GM23338 (cell line): ENCODE data around the gene SDR39U1. TPM values are rescaled to one million over a fixed set of nuclear protein-coding genes. Genes with fewer than 3 reads are reported as not detected.

Experiments
- ATAC-seq: fragments of 200-7000 bp; cut with Tn5 transposase; 3 replicates; pipeline ENCODE4 v1.9.1; 2020
- DNase-seq: peaks from one replicate; pipeline ENCODE4 v3.0.0-alpha.2; 2015; ENCODE audit warnings: low spot score
- H2AFZ ChIP-seq: fragments of 200-600 bp; sonication (generic); 2 replicates; pipeline ENCODE4 v1.8.0; 2016; ENCODE audit warnings: antibody characterized with exemption, mild to moderate bottlenecking, moderate library complexity
- H3F3A ChIP-seq: fragments of 200-600 bp; sonication (generic); replicated peaks from 2 replicates; pipeline ENCODE4 v1.8.0; 2017; ENCODE audit warnings: antibody characterized with exemption, mixed run types, low read depth
- H3K27ac ChIP-seq: fragments of 200-600 bp; sonication (generic); 2 replicates; pipeline ENCODE4 v1.6.1; 2016; ENCODE audit warnings: low read depth
- H3K27me3 ChIP-seq: fragments of 200-600 bp; sonication (generic); 2 replicates; pipeline ENCODE4 v1.8.0; 2016; ENCODE audit warnings: mild to moderate bottlenecking, mixed run types, moderate library complexity; ENCODE audit not compliant: insufficient read depth
- H3K36me3 ChIP-seq: fragments of 200-600 bp; sonication (generic); 2 replicates; pipeline ENCODE4 v1.8.0; 2016; ENCODE audit warnings: mild to moderate bottlenecking; ENCODE audit not compliant: insufficient read depth
- H3K4me1 ChIP-seq: fragments of 200-600 bp; sonication (generic); 2 replicates; pipeline ENCODE4 v1.8.0; 2016; ENCODE audit warnings: mild to moderate bottlenecking, moderate library complexity; ENCODE audit not compliant: insufficient read depth
- H3K4me2 ChIP-seq: fragments of 200-600 bp; sonication (generic); 2 replicates; pipeline ENCODE4 v1.7.1; 2017; ENCODE audit warnings: mixed run types
- H3K4me3 ChIP-seq: fragments of 200-600 bp; sonication (generic); 2 replicates; pipeline ENCODE4 v1.6.1; 2016; ENCODE audit warnings: mixed run types
- H3K79me2 ChIP-seq: fragments of 200-600 bp; sonication (generic); replicated peaks from 2 replicates; pipeline ENCODE4 v1.8.0; 2017; ENCODE audit warnings: mild to moderate bottlenecking; ENCODE audit not compliant: insufficient read depth
- H3K9me2 ChIP-seq: fragments of 200-600 bp; sonication (generic); 2 replicates; pipeline ENCODE4 v1.8.0; 2017; ENCODE audit not compliant: insufficient read depth
- H4K20me1 ChIP-seq: fragments of 200-600 bp; sonication (generic); replicated peaks from 2 replicates; pipeline ENCODE4 v1.8.0; 2017; ENCODE audit warnings: mild to moderate bottlenecking; ENCODE audit not compliant: insufficient read depth
- H3K27ac Mint-ChIP-seq: 2 replicates; pipeline ENCODE4 v1.8.0; 2020; ENCODE audit warnings: inconsistent platforms, mild to moderate bottlenecking, moderate library complexity, mixed read lengths
- H3K27me3 Mint-ChIP-seq: 3 replicates; pipeline ENCODE4 v1.8.0; 2022; ENCODE audit warnings: low read depth, mild to moderate bottlenecking, moderate library complexity, mixed read lengths, inconsistent platforms; ENCODE audit not compliant: insufficient read depth, poor library complexity
- H3K36me3 Mint-ChIP-seq: 3 replicates; pipeline ENCODE4 v1.8.0; 2021; ENCODE audit warnings: low read depth, mild to moderate bottlenecking, inconsistent platforms, moderate library complexity, mixed read lengths
- H3K4me1 Mint-ChIP-seq: 3 replicates; pipeline ENCODE4 v1.8.0; 2020; ENCODE audit warnings: mild to moderate bottlenecking, inconsistent platforms, mixed read lengths
- H3K4me3 Mint-ChIP-seq: 3 replicates; pipeline ENCODE4 v1.8.0; 2021; ENCODE audit warnings: moderate library complexity, mild to moderate bottlenecking, inconsistent platforms, mixed read lengths
- H3K9me3 Mint-ChIP-seq: 3 replicates; pipeline ENCODE4 v1.8.0; 2020; ENCODE audit warnings: moderate library complexity, mild to moderate bottlenecking, inconsistent platforms, mixed read lengths
- CREB1 ChIP-seq: fragments of 250-450 bp; sonication (Bioruptor Pico); IDR thresholded peaks from 2 replicates; pipeline ENCODE4 v1.5.0; 2020; ENCODE audit warnings: low read depth, mild to moderate bottlenecking, moderate library complexity
- CTCF ChIP-seq, 2 experiments: fragments of 200-600 bp in 1 of 2; sonication (generic) in 1 of 2; conservative IDR thresholded peaks; 2 replicates each; pipeline versions ENCODE4 v1.5.1 to v1.6.1; 2016 to 2017; ENCODE audit warnings: antibody characterized with exemption in 2 of 2, low read depth in 2 of 2, mild to moderate bottlenecking in 2 of 2, moderate library complexity in 1 of 2
- EZH2 ChIP-seq: fragments of 200-600 bp; sonication (generic); IDR thresholded peaks from one replicate; pipeline ENCODE4 v1.8.0; 2017; ENCODE audit warnings: antibody characterized with exemption, mild to moderate bottlenecking, low read depth; ENCODE audit not compliant: unreplicated experiment
- EZH2phosphoT487 ChIP-seq: fragments of 200-600 bp; sonication (generic); IDR thresholded peaks from one replicate; pipeline ENCODE4 v1.8.1; 2018; ENCODE audit warnings: antibody characterized with exemption; ENCODE audit not compliant: unreplicated experiment
- JUNB ChIP-seq: IDR thresholded peaks from one replicate; pipeline ENCODE4 v1.6.1; 2016; ENCODE audit warnings: antibody characterized with exemption; ENCODE audit not compliant: unreplicated experiment
- NANOG ChIP-seq: IDR thresholded peaks from 2 replicates; pipeline ENCODE4 v1.6.1; 2016; ENCODE audit warnings: antibody characterized with exemption, borderline replicate concordance
- POLR2AphosphoS5 ChIP-seq: IDR thresholded peaks from 2 replicates; pipeline ENCODE4 v1.6.1; 2016; ENCODE audit warnings: antibody characterized with exemption, low read depth
- STAT1 ChIP-seq: IDR thresholded peaks from one replicate; pipeline ENCODE4 v1.6.1; 2016; ENCODE audit warnings: antibody characterized with exemption; ENCODE audit not compliant: unreplicated experiment
- ZNF114 ChIP-seq: fragments of 250-450 bp; sonication (Bioruptor Pico); IDR thresholded peaks from 2 replicates; pipeline ENCODE4 v1.5.0; 2020; ENCODE audit warnings: mild to moderate bottlenecking, moderate library complexity
- ZNF331 ChIP-seq: fragments of 250-450 bp; sonication (Bioruptor Pico); IDR thresholded peaks from 2 replicates; pipeline ENCODE4 v1.5.0; 2020; ENCODE audit warnings: low read depth, mild to moderate bottlenecking, moderate library complexity
- polyA plus RNA-seq: library from polyadenylated mRNA; unstranded; fragments of >200 nt; fragmentation: Nextera tagmentation; extraction: Ambion mirVana; gene quantifications from 2 replicates; pipeline ENCODE4 v1.2.1, GENCODE V29; 2016
- total RNA-seq: library from RNA; depleted of rRNA; stranded (reverse); fragments of >200 nt; shearing (Covaris generic); gene quantifications from 2 replicates; pipeline ENCODE4 v1.2.3, GENCODE V29; 2014
- TF ChIP-seq, protein P1 (sequence below): IDR thresholded peaks from 2 replicates; pipeline ENCODE4 v1.6.1; 2016; ENCODE audit warnings: antibody characterized with exemption
- TF ChIP-seq, protein P2 (sequence below): IDR thresholded peaks from one replicate; pipeline ENCODE4 v1.6.1; 2018; ENCODE audit warnings: antibody characterized with exemption; ENCODE audit not compliant: unreplicated experiment
- TF ChIP-seq, protein P3 (sequence below): fragments of 250-450 bp; sonication (Bioruptor Pico); IDR thresholded peaks from 2 replicates; pipeline ENCODE4 v1.5.0; 2020; ENCODE audit warnings: mild to moderate bottlenecking, moderate library complexity

SDR39U1 gene
- total and polyA plus RNA-seq, 2 experiments from 2014 or later, result 22.9 to 66.5 TPM

GRCh38 chr14:24422694-24423601, 19.6 kb downstream of the SDR39U1 start:
- H3K27ac ChIP-seq, result no peak overlapping the region
- no peaks in the 10 kb centered on the region for H3K36me3 ChIP-seq
- Mint-ChIP-seq H3K36me3 (no peaks in the 10 kb centered on the region), H3K4me1 (peaks cover 8% of the 10 kb centered on the region), H3K27me3 (peaks cover 9% of the 10 kb centered on the region), H3K4me3 (no peak overlapping the region), H3K9me3 (no peaks in the 10 kb centered on the region), H3K27ac (no peak overlapping the region)
- H3K27me3 ChIP-seq, result peaks cover 33% of the 10 kb centered on the region
- H3K79me2 ChIP-seq, result no peaks in the 10 kb centered on the region
- no peaks in the 10 kb centered on the region for H3K4me1 ChIP-seq
- no peaks in the 10 kb centered on the region for H4K20me1 ChIP-seq
- TF ChIP-seq JUNB (no peak), CREB1 (CRISPR knock-in tag) (no peak), ZNF114 (no peak), CTCF (conservative IDR thresholded peaks at IDR 0.05; ENCODE audit: low read depth in 2 of 2) (no peak), NANOG (no peak), STAT1 (no peak), POLR2AphosphoS5 (no peak), EZH2 (no peak), ZNF331 (CRISPR knock-in tag) (no peak), EZH2phosphoT487 (no peak)
- TF ChIP-seq, protein P1, sequence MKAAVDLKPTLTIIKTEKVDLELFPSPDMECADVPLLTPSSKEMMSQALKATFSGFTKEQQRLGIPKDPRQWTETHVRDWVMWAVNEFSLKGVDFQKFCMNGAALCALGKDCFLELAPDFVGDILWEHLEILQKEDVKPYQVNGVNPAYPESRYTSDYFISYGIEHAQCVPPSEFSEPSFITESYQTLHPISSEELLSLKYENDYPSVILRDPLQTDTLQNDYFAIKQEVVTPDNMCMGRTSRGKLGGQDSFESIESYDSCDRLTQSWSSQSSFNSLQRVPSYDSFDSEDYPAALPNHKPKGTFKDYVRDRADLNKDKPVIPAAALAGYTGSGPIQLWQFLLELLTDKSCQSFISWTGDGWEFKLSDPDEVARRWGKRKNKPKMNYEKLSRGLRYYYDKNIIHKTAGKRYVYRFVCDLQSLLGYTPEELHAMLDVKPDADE, result no peak
- TF ChIP-seq, protein P2, sequence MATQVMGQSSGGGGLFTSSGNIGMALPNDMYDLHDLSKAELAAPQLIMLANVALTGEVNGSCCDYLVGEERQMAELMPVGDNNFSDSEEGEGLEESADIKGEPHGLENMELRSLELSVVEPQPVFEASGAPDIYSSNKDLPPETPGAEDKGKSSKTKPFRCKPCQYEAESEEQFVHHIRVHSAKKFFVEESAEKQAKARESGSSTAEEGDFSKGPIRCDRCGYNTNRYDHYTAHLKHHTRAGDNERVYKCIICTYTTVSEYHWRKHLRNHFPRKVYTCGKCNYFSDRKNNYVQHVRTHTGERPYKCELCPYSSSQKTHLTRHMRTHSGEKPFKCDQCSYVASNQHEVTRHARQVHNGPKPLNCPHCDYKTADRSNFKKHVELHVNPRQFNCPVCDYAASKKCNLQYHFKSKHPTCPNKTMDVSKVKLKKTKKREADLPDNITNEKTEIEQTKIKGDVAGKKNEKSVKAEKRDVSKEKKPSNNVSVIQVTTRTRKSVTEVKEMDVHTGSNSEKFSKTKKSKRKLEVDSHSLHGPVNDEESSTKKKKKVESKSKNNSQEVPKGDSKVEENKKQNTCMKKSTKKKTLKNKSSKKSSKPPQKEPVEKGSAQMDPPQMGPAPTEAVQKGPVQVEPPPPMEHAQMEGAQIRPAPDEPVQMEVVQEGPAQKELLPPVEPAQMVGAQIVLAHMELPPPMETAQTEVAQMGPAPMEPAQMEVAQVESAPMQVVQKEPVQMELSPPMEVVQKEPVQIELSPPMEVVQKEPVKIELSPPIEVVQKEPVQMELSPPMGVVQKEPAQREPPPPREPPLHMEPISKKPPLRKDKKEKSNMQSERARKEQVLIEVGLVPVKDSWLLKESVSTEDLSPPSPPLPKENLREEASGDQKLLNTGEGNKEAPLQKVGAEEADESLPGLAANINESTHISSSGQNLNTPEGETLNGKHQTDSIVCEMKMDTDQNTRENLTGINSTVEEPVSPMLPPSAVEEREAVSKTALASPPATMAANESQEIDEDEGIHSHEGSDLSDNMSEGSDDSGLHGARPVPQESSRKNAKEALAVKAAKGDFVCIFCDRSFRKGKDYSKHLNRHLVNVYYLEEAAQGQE, result no peak
- TF ChIP-seq, protein P3, sequence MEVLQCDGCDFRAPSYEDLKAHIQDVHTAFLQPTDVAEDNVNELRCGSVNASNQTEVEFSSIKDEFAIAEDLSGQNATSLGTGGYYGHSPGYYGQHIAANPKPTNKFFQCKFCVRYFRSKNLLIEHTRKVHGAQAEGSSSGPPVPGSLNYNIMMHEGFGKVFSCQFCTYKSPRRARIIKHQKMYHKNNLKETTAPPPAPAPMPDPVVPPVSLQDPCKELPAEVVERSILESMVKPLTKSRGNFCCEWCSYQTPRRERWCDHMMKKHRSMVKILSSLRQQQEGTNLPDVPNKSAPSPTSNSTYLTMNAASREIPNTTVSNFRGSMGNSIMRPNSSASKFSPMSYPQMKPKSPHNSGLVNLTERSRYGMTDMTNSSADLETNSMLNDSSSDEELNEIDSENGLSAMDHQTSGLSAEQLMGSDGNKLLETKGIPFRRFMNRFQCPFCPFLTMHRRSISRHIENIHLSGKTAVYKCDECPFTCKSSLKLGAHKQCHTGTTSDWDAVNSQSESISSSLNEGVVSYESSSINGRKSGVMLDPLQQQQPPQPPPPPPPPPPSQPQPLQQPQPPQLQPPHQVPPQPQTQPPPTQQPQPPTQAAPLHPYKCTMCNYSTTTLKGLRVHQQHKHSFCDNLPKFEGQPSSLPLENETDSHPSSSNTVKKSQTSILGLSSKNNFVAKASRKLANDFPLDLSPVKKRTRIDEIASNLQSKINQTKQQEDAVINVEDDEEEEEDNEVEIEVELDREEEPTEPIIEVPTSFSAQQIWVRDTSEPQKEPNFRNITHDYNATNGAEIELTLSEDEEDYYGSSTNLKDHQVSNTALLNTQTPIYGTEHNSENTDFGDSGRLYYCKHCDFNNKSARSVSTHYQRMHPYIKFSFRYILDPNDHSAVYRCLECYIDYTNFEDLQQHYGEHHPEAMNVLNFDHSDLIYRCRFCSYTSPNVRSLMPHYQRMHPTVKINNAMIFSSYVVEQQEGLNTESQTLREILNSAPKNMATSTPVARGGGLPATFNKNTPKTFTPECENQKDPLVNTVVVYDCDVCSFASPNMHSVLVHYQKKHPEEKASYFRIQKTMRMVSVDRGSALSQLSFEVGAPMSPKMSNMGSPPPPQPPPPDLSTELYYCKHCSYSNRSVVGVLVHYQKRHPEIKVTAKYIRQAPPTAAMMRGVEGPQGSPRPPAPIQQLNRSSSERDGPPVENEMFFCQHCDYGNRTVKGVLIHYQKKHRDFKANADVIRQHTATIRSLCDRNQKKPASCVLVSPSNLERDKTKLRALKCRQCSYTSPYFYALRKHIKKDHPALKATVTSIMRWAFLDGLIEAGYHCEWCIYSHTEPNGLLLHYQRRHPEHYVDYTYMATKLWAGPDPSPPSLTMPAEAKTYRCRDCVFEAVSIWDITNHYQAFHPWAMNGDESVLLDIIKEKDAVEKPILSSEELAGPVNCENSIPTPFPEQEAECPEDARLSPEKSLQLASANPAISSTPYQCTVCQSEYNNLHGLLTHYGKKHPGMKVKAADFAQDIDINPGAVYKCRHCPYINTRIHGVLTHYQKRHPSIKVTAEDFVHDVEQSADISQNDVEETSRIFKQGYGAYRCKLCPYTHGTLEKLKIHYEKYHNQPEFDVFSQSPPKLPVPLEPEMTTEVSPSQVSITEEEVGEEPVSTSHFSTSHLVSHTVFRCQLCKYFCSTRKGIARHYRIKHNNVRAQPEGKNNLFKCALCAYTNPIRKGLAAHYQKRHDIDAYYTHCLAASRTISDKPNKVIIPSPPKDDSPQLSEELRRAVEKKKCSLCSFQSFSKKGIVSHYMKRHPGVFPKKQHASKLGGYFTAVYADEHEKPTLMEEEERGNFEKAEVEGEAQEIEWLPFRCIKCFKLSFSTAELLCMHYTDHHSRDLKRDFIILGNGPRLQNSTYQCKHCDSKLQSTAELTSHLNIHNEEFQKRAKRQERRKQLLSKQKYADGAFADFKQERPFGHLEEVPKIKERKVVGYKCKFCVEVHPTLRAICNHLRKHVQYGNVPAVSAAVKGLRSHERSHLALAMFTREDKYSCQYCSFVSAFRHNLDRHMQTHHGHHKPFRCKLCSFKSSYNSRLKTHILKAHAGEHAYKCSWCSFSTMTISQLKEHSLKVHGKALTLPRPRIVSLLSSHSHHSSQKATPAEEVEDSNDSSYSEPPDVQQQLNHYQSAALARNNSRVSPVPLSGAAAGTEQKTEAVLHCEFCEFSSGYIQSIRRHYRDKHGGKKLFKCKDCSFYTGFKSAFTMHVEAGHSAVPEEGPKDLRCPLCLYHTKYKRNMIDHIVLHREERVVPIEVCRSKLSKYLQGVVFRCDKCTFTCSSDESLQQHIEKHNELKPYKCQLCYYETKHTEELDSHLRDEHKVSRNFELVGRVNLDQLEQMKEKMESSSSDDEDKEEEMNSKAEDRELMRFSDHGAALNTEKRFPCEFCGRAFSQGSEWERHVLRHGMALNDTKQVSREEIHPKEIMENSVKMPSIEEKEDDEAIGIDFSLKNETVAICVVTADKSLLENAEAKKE, result no peak
- no peak for ATAC-seq
- H3K4me3 ChIP-seq, result no peak overlapping the region
- DNase-seq, result no peak
- no peak overlapping the region for H3K4me2 ChIP-seq
- no peak overlapping the region for H2AFZ ChIP-seq
- no peaks in the 10 kb centered on the region for H3F3A ChIP-seq
- no peaks in the 10 kb centered on the region for H3K9me2 ChIP-seq
